A673 (cell line): ENCODE measurements around the gene MZB1. TPM values are rescaled to one million over a fixed set of nuclear protein-coding genes. Genes with fewer than 3 reads are reported as not detected.
"Not testable (repeated sequence)": the region's sequence is repeated elsewhere in the genome, so short reads cannot be mapped to it uniquely, and the experiment has no call there.

ENCODE experiments used
- BruUV-seq: library from RNA; stranded (reverse); fragments of 400-500 nt; replicated peaks from 2 replicates; lab custom pipeline; 2021; lab: Mats Ljungman, UMichigan
- CTCF ChIA-PET: fragments of 300-600 bp; sonication (Branson Sonifier 250); formaldehyde crosslinking; loops from one replicate; lab custom pipeline; 2022; ENCODE audit warnings: antibody characterized with exemption; lab: Charles Lee
- POLR2A ChIA-PET: fragments of 300-600 bp; sonication (Branson Sonifier 250); formaldehyde crosslinking; loops from one replicate; lab custom pipeline; 2022; ENCODE audit warnings: antibody characterized with exemption; ENCODE audit not compliant: low non-redundant PET; lab: Charles Lee
- DNase-seq: peaks from one replicate; pipeline ENCODE4 v3.0.0-alpha.2; 2015; ENCODE audit warnings: low spot score
- H3K27ac ChIP-seq: fragments of 200-600 bp; sonication (generic); 2 replicates; pipeline ENCODE4 v1.5.1; 2016; ENCODE audit warnings: mixed run types, low read depth, mild to moderate bottlenecking, mixed read lengths, antibody characterized with exemption, low read length; ENCODE audit not compliant: poor library complexity, severe bottlenecking
- H3K27me3 ChIP-seq: fragments of 200-600 bp; sonication (generic); replicated peaks from 2 replicates; pipeline ENCODE4 v1.6.1; 2017; ENCODE audit warnings: mixed run types, low read depth, mild to moderate bottlenecking, mixed read lengths, antibody characterized with exemption, low read length; ENCODE audit not compliant: insufficient read depth, poor library complexity
- H3K36me3 ChIP-seq: fragments of 200-600 bp; sonication (generic); 2 replicates; pipeline ENCODE4 v1.6.1; 2016; ENCODE audit warnings: mixed run types, mild to moderate bottlenecking, mixed read lengths, antibody characterized with exemption, low read length; ENCODE audit not compliant: insufficient read depth, poor library complexity, severe bottlenecking
- H3K4me1 ChIP-seq: fragments of 200-600 bp; sonication (generic); 2 replicates; pipeline ENCODE4 v1.6.1; 2017; ENCODE audit warnings: mixed run types, mild to moderate bottlenecking, mixed read lengths, antibody characterized with exemption, low read length; ENCODE audit not compliant: insufficient read depth, poor library complexity, severe bottlenecking
- H3K4me3 ChIP-seq: fragments of 200-600 bp; sonication (generic); 2 replicates; pipeline ENCODE4 v1.5.1; 2016; ENCODE audit warnings: low read depth, mixed run types, mild to moderate bottlenecking, mixed read lengths, low read length; ENCODE audit not compliant: poor library complexity, severe bottlenecking
- H3K9me3 ChIP-seq: fragments of 200-600 bp; sonication (generic); 2 replicates; pipeline ENCODE4 v1.6.1; 2016; ENCODE audit warnings: mixed run types, low read depth, mild to moderate bottlenecking, mixed read lengths, antibody characterized with exemption, low read length; ENCODE audit not compliant: poor library complexity, severe bottlenecking
- CTCF ChIP-seq: fragments of 300-800, 200-600 bp; sonication (generic); conservative IDR thresholded peaks from 2 replicates; pipeline ENCODE4 v1.5.1; 2017; ENCODE audit warnings: low read depth, mild to moderate bottlenecking, antibody characterized with exemption, low read length, moderate library complexity, mixed read lengths
- EZH2 ChIP-seq: fragments of 200-600 bp; sonication (generic); IDR thresholded peaks from 2 replicates; pipeline ENCODE4 v1.6.1; 2017; ENCODE audit warnings: borderline replicate concordance, low read depth, mild to moderate bottlenecking, mixed read lengths, antibody characterized with exemption, low read length; ENCODE audit not compliant: poor library complexity, severe bottlenecking
- intact Hi-C: fragments of 100-400 bp; cut with micrococcal nuclease; formaldehyde crosslinking; loops from one replicate; pipeline ENCODE4 v1.10.0; 2022; ENCODE audit not compliant: unreplicated experiment
- total RNA-seq: library from RNA; stranded (reverse); gene quantifications from 2 replicates; pipeline ENCODE4 v1.2.3, GENCODE V29; 2021

Gene MZB1
- total RNA-seq, 1 experiment from 2014 or later = not detected

- TF ChIP-seq CTCF = no peak
- no peak for TF ChIP-seq EZH2
- BruUV-seq = no TSS peak
- H3K4me1 ChIP-seq = peaks cover 24% of the 10 kb centered on the region
- intact Hi-C loops = loop anchor here (5.0 kb wide), 1 partner anchor 749 kb away; no protein-coding TSS in a partner anchor
- no peaks in the 10 kb centered on the region for H3K9me3 ChIP-seq
- H3K4me3 ChIP-seq = no peak overlapping the region
- POLR2A ChIA-PET = interaction anchor here (0.5 kb wide), 1 partner anchor 363 kb away, joined by 7 read pairs; no protein-coding TSS in a partner anchor
- DNase-seq = no peak
- H3K36me3 ChIP-seq = no peaks in the 10 kb centered on the region
- peaks cover 14% of the 10 kb centered on the region for H3K27me3 ChIP-seq
- CTCF ChIA-PET = interaction anchor here (0.7 kb wide), 1 partner anchor 128 kb away, joined by 6 read pairs; no protein-coding TSS in a partner anchor
- no peak overlapping the region for H3K27ac ChIP-seq
Observed at GRCh38 chr5:139390639-139391569, 1.2 kb upstream of the MZB1 start.

- Histone ChIP-seq H3K9me3 (no peaks in the 10 kb centered on the region), H3K27ac (no peak overlapping the region), H3K4me3 (no peak overlapping the region), H3K4me1 (peaks cover 19% of the 10 kb centered on the region), H3K36me3 (no peaks in the 10 kb centered on the region), H3K27me3 (peaks cover 4% of the 10 kb centered on the region)
- intact Hi-C loops = no loop called here
- peak; percentile 45 for DNase-seq
- no peak for TF ChIP-seq EZH2
- TF ChIP-seq CTCF = no peak
- no TSS peak for BruUV-seq
- ChIA-PET POLR2A (no interaction called here), CTCF (no interaction called here)
Observed at GRCh38 chr5:139388198-139388821, 1.4 kb downstream of the MZB1 start.

- intact Hi-C loops = no loop called here
- POLR2A ChIA-PET = no interaction called here
Observed at GRCh38 chr5:139387611-139388197, 2.0 kb downstream of the MZB1 start.

GRCh38 chr5:139386956-139387355 lies 2.8 kb downstream of the MZB1 start:
- intact Hi-C loops, CTCF ChIA-PET, H3K27ac ChIP-seq, BruUV-seq, H3K4me3 ChIP-seq, POLR2A ChIA-PET, H3K9me3 ChIP-seq, H3K36me3 ChIP-seq, DNase-seq, H3K27me3 ChIP-seq: not testable (repeated sequence)
- H3K4me1 ChIP-seq = peaks cover 13% of the 10 kb centered on the region

More at GRCh38 chr5:139387611-139388197, 2.0 kb downstream of the MZB1 start:
- no peak overlapping the region for H3K27ac ChIP-seq
- no TSS peak for BruUV-seq
- no peaks in the 10 kb centered on the region for H3K27me3 ChIP-seq
- H3K4me1 ChIP-seq = peaks cover 13% of the 10 kb centered on the region
- H3K36me3 ChIP-seq = no peaks in the 10 kb centered on the region
- CTCF ChIA-PET = no interaction called here
- DNase-seq = no peak
- H3K4me3 ChIP-seq = no peak overlapping the region
- no peaks in the 10 kb centered on the region for H3K9me3 ChIP-seq
- no peak for TF ChIP-seq CTCF
- TF ChIP-seq EZH2 = no peak
